Stimulated activated CD8-positive, alpha-beta memory T cell treated with anti-CD3 and anti-CD28 coated beads, Interleukin-7, amount 100 ng/mL, for 24 hours (primary cell): Measurements from ENCODE around the gene FGF11.

Source experiments
- DNase-seq: peaks from one replicate; pipeline ENCODE4 v3.0.0-alpha.2; 2020; ENCODE audit warnings: low read depth

The FGF11 gene

GRCh38 chr17:7431231-7431630, 8.1 kb upstream of the FGF11 start:
- DNase-seq = no peak

GRCh38 chr17:7432296-7432695, 7.0 kb upstream of the FGF11 start:
- no peak for DNase-seq

DNA sequence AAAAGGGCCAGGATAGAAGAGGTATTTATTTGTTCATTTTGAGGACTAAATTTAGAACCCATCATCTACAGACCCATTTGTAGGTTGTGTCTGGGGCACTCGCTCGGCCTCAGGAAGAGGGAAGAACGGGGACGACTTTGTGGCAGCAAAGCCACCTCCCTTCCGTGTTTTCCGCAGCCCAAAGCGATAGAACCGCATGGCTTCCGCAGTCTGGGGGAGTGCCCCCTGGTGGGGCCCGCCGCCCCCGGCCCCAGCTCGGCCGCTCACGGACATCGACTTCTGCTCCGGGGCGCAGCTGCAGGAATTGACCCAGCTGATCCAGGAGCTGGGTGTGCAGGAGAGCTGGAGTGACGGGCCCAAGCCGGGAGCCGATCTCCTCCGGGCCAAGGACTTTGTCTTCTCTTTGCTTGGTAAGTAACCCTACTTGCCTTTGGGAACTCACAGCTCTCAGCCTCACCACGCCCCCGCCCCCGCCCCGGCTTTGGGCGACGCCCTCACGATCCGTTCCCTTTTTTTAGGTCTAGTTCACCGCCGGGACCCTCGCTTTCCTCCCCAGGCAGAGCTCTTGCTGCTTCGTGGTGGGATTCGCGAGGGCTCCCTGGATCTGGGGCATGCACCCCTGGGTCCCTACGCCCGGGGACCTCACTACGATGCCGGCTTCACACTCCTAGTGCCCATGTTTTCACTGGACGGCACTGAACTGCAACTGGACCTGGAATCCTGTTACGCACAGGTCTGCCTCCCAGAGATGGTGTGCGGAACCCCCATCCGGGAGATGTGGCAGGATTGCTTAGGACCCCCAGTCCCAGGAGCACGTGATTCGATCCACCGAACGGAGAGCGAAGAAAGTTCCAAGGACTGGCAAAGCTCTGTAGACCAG, 3.4 kb upstream of the FGF11 start:
- DNase-seq = no peak

GRCh38 chr17:7436556-7437368, 2.5 kb upstream of the FGF11 start:
- DNase-seq = peak; percentile 31

GRCh38 chr17:7437369-7437863, 1.9 kb upstream of the FGF11 start:
- no peak for DNase-seq

DNA sequence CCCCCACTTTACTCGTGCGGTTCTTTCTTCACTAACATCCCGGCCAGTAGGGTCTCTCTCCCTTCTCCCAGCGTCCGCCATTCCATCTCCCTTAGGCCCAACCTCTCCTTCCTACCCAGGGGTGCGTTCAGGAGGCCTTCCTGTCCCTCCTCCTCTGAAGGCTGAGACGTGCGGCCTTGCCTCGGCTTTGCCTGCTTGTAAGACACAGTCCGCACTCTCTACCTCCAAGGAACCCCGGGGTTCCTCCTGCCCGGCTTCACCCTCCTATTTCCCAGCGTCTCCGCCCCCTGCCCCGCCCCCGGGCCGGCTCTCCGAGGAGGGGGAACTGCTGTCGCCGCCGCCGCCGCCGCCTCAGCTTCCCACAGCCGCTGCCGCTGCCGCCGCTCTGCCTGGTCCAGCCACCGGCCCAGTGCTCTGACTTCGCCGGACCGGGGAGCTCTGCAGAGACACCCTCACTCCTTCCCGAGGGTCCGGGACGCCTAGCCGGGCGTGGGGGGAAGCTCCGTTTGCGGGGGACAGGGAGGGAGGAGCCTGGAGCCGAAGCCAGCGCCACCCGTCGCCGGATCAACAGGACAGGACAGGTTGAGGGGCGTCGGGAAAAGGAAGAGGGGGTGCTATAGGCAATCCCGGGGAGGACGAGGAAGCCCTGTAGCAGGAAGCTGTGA, 1.2 kb upstream of the FGF11 start:
- no peak for DNase-seq

GRCh38 chr17:7438656-7439460, 454 bp upstream of the FGF11 start:
- no peak for DNase-seq

GRCh38 chr17:7440113-7440833, 961 bp downstream of the FGF11 start:
- no peak for DNase-seq

- DNase-seq = no peak
These were observed 1.5 kb downstream of the FGF11 start for GRCh38 chr17:7440834-7441195.

- no peak for DNase-seq
These were observed 2.0 kb downstream of the FGF11 start for GRCh38 chr17:7441266-7441665.

DNA sequence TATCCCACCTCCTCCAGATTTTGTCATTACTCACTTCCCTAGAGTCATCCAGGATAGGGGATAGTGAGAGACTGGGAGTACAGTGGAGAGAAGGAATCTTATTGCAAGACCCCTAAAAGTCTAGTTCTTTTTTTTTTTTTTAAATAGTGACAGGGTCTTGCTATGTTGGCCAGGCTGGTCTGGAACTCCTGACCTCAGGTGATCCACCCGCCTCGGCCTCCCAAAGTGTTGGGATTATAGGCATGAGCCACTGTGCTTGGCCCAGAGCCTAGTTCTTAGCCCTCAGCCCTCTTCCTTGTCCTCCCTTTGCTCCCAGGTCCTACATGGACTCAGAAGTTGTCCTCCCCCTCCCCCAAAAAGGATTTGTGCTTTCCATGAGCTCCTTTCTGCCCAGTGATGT, 2.8 kb downstream of the FGF11 start:
- no peak for DNase-seq

GRCh38 chr17:7443499-7444485, 4.5 kb downstream of the FGF11 start:
- no peak for DNase-seq

DNA sequence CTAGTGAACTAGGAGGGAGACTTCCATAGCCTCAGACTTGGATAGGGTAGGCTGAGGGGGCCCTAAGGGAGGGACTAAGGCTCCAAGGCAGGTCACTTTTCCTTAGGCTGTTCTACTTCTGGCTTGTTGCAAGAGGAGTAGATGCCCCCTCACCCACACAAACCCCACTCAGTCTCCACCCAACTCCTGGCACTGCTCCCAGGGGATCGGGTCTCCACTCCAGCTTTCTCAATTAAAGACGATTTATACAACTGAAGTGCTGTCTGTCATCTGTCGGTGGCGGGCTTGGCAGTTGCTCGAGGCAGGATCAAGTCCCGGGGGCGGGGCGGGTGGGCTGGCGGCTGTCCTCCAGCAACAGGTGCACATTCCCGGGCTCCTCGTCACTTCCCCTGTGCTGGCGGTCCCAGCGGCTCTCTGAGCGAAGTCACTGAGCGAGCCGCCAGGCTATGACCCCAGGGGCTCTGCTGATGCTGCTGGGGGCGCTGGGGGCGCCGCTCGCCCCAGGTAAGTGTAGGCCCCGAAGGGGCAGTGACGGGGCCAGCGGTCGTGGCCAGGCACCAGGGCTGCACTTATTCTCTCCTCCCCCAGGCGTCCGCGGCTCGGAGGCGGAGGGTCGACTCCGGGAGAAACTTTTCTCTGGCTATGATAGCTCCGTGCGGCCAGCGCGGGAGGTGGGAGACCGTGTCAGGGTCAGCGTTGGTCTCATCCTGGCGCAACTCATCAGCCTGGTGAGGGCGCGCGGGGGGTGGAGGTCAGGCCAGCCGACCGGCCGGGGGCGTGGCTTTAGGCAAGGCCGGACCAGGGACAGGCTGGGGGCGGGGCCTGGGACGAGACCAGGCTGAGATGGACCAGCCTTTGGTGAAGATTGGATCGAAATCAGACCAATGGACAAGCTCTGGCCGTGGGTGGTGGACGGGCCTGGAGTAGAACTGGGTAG, 5.6 kb downstream of the FGF11 start, which contains the start of gene CHRNB1:
Gene CHRNB1 (plus strand): TSS at position 380 of the 937 bp plus-strand sequence. CDS start 67 bp downstream, at position 447.
- no peak for DNase-seq

DNA sequence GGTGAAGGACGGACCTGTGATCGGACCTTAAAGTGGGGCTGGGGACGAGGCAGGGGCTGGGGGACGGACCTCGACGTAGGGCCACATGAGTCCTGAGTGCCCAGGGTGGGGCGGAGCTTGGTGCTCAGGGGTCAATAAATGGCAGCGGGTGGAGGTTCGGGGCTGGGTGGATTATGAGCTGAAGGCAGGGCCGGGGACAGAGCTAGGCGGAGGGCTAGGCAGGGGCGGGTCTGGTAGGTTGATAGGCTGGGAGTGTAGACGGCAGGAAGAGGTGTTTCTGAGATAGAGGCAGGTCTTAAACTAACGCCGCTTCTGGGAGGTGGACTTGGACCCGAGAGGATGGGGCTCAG, 6.3 kb downstream of the FGF11 start:
- DNase-seq = no peak

- no peak for DNase-seq
These were observed 9.1 kb downstream of the FGF11 start for GRCh38 chr17:7448461-7448860.

GRCh38 chr17:7459961-7460545, 20.7 kb downstream of the FGF11 start:
- DNase-seq = no peak

GRCh38 chr17:7460850-7461660, 21.7 kb downstream of the FGF11 start:
- DNase-seq = no peak
